Measurements from ENCODE around the gene STIMATE. TPM values are rescaled to one million over a fixed set of nuclear protein-coding genes. Genes with fewer than 3 reads are reported as not detected.

The STIMATE gene
- total RNA-seq, 1 donor from 2014 or later: 7.9 TPM

DNA sequence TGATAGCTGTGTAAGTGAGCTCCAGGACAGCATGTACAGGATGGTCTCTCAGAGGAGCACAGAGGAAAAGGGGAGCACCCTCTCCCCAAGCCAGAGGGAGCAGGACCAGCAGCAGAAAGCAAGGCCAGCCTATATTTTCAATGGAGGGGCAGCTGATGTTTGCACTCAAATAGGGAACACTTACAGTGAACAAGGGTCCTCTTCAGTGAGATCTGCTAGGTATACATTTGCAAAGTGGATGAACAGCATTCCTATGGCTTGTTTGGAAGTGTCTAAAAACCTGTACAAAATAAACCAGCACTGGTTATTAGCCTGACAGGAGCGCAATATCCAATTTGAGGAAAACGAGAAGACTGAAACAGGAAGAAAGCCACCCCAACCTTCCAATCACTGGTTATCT is 44.9 kb downstream of the STIMATE start:
- H3K36me3 ChIP-seq (ENCODE audit: control insufficient read depth, insufficient read depth, low read length): peaks cover 1% of the 10 kb centered on the region
- FAIRE-seq (no peak), DNase-seq (ENCODE audit: low read depth) (no peak)
- no peak overlapping the region for H3K4me3 ChIP-seq (ENCODE audit: low read depth, low read length)
- TF ChIP-seq, protein P1, sequence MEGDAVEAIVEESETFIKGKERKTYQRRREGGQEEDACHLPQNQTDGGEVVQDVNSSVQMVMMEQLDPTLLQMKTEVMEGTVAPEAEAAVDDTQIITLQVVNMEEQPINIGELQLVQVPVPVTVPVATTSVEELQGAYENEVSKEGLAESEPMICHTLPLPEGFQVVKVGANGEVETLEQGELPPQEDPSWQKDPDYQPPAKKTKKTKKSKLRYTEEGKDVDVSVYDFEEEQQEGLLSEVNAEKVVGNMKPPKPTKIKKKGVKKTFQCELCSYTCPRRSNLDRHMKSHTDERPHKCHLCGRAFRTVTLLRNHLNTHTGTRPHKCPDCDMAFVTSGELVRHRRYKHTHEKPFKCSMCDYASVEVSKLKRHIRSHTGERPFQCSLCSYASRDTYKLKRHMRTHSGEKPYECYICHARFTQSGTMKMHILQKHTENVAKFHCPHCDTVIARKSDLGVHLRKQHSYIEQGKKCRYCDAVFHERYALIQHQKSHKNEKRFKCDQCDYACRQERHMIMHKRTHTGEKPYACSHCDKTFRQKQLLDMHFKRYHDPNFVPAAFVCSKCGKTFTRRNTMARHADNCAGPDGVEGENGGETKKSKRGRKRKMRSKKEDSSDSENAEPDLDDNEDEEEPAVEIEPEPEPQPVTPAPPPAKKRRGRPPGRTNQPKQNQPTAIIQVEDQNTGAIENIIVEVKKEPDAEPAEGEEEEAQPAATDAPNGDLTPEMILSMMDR (IDR thresholded peaks at IDR 0.05; ENCODE audit: insufficient read depth, low read length, severe bottlenecking): no peak
- H3K27me3 ChIP-seq (ENCODE audit: control insufficient read depth, insufficient read depth, low read length): no peaks in the 10 kb centered on the region

DNA sequence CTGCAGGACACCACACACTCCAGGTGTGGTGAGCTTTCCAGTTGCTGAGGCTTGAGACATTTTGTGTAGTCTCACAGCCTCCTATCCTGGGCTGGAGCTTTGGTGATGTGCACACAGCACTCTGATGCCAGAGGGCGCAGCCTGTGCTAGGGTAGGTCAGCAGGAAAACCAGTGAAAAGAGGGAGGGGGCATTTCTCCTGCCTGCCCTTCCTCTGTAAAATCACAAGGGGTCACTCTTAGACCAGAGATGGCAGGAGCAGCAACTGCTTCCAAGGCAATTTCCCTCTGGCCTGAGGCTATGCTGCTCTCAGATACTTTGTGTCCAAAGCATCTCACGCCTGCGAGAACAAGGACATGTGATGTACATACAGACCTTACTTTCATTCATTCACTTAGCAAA is 46.0 kb downstream of the STIMATE start:
- Histone ChIP-seq H3K4me3 (ENCODE audit: low read depth, low read length) (no peak overlapping the region), H3K36me3 (ENCODE audit: control insufficient read depth, insufficient read depth, low read length) (peaks cover 1% of the 10 kb centered on the region), H3K27me3 (ENCODE audit: control insufficient read depth, insufficient read depth, low read length) (no peaks in the 10 kb centered on the region)
- DNase-seq (ENCODE audit: low read depth) (peak; percentile 46), FAIRE-seq (peak; percentile 96)
- TF ChIP-seq, protein P1 (IDR thresholded peaks at IDR 0.05; ENCODE audit: insufficient read depth, low read length, severe bottlenecking): peak; percentile 68

DNA sequence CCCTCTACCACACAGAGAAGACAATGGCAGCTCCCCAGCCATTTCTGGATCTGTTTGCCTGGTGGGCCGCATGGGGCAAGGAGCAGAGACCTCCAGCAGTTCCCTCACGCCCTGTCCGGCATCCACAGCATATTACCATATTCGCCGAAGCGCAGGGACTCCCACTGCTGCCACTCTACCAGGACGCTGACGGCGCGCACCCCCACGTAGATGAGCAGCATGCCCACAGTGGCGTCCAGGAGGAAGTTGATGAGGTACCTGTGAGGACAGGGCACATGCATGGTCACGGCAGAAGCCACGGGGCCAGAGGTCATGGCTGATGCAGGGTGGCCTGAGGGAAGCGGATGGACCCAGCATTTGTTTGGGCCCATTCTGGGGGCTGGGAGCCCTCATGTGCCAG is 47.7 kb downstream of the STIMATE start:
- TF ChIP-seq, protein P1 (IDR thresholded peaks at IDR 0.05; ENCODE audit: insufficient read depth, low read length, severe bottlenecking): no peak
- H3K27me3 ChIP-seq (ENCODE audit: control insufficient read depth, insufficient read depth, low read length): no peaks in the 10 kb centered on the region
- DNase-seq (ENCODE audit: low read depth) (no peak), FAIRE-seq (no peak)
- peaks cover 1% of the 10 kb centered on the region for H3K36me3 ChIP-seq (ENCODE audit: control insufficient read depth, insufficient read depth, low read length)
- H3K4me3 ChIP-seq (ENCODE audit: low read depth, low read length): no peak overlapping the region

DNA sequence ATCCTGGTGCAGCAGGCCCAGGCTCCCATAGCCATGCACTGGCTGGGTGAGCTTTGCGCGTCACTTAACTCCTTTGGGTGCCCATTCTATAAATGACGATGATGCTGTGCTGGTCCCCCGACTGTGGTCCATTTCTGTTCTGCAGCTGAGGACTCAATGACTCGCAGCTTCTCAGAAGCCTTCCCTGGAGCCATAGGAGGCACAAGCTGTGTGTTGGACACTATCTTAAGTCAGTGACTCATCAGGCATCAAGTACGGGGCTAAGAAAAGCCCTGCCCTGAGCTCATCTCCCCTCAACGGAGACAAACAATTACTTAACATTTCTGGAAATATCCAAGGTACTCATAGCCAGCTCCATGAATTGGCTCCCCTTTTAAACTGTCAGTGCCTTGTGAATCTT is 48.7 kb downstream of the STIMATE start:
- TF ChIP-seq, protein P1 (IDR thresholded peaks at IDR 0.05; ENCODE audit: insufficient read depth, low read length, severe bottlenecking): no peak
- DNase-seq (ENCODE audit: low read depth) (peak; percentile 66), FAIRE-seq (no peak)
- no peak overlapping the region for H3K4me3 ChIP-seq (ENCODE audit: low read depth, low read length)
- no peaks in the 10 kb centered on the region for H3K27me3 ChIP-seq (ENCODE audit: control insufficient read depth, insufficient read depth, low read length)
- H3K36me3 ChIP-seq (ENCODE audit: control insufficient read depth, insufficient read depth, low read length): peaks cover 1% of the 10 kb centered on the region

DNA sequence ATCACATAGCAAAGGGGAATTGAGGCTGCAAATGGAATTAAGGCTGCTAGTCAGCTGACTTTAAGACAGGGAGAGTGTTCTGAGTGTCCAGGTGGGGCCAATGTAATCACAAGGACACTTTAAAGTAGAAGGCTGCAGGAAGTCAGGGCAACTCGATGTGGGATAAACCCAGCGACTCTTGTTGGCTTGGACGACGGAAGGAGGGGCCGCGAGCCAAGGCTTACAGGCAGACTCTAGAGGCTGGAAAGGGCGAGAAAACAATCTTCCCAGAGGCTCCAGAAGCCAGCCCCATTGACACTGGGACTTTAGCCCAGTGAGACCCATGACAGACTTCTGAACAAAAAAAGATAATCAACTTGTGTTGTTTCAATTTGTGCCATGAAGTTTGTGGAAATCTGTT is 49.6 kb downstream of the STIMATE start:
- FAIRE-seq (no peak), DNase-seq (ENCODE audit: low read depth) (no peak)
- no peaks in the 10 kb centered on the region for H3K27me3 ChIP-seq (ENCODE audit: control insufficient read depth, insufficient read depth, low read length)
- TF ChIP-seq, protein P1 (IDR thresholded peaks at IDR 0.05; ENCODE audit: insufficient read depth, low read length, severe bottlenecking): no peak
- no peak overlapping the region for H3K4me3 ChIP-seq (ENCODE audit: low read depth, low read length)
- peaks cover 1% of the 10 kb centered on the region for H3K36me3 ChIP-seq (ENCODE audit: control insufficient read depth, insufficient read depth, low read length)

DNA sequence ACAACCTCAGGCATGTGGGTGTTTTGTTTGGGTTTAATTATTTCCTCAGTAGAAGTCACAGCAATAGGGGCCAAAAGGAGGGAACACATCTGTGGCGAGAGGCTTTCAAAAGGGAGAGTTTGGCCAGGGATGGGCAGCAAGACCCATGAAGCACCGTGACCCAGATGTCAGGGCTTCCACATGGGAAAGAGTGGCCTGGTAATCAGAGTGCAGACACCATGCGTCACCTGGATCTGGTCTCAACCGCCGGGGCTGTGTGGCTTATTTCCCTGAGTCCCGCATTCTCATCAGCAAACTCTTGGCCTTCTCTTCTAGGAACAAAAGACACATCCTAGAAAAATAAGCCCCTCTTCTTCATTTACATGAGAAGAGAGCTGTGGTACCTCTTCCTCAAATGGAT is 50.1 kb downstream of the STIMATE start:
- DNase-seq (ENCODE audit: low read depth): no peak
- TF ChIP-seq, protein P1 (IDR thresholded peaks at IDR 0.05; ENCODE audit: insufficient read depth, low read length, severe bottlenecking): no peak
- H3K27me3 ChIP-seq (ENCODE audit: control insufficient read depth, insufficient read depth, low read length): no peaks in the 10 kb centered on the region
- H3K36me3 ChIP-seq (ENCODE audit: control insufficient read depth, insufficient read depth, low read length): peaks cover 1% of the 10 kb centered on the region
- no peak overlapping the region for H3K4me3 ChIP-seq (ENCODE audit: low read depth, low read length)
- FAIRE-seq: no peak
